CD4-positive, alpha-beta T cell treated with Interleukin-17A for 4 hours (primary cell): ENCODE results near the gene PKD2L2.
"Not testable (repeated sequence)": the region's sequence is repeated elsewhere in the genome, so short reads cannot be mapped to it uniquely, and the experiment has no call there.

Source experiments
- DNase-seq: peaks from one replicate; pipeline ENCODE4 v3.0.0-alpha.2; 2020; ENCODE audit warnings: mixed read lengths

Gene PKD2L2

GRCh38 chr5:137888863-137889759, at the start of gene PKD2L2:
PKD2L2 (plus strand) TSS chr5:137889457; CDS start chr5:137889492, 35 bp downstream.
- DNase-seq = peak; percentile 82

GRCh38 chr5:137842296-137842695, 47.0 kb upstream of the PKD2L2 start:
- no peak for DNase-seq

GRCh38 chr5:137843676-137844299, 45.5 kb upstream of the PKD2L2 start:
- DNase-seq = no peak

- no peak for DNase-seq
Measured at GRCh38 chr5:137845472-137845871, 43.8 kb upstream of the PKD2L2 start.

- DNase-seq = no peak
Measured at GRCh38 chr5:137847687-137848086, 41.6 kb upstream of the PKD2L2 start.

GRCh38 chr5:137853165-137853564, 36.1 kb upstream of the PKD2L2 start:
- not testable (repeated sequence) for DNase-seq

- DNase-seq = no peak
Measured at GRCh38 chr5:137856201-137856600, 33.1 kb upstream of the PKD2L2 start.

GRCh38 chr5:137856916-137857862, 32.1 kb upstream of the PKD2L2 start:
- DNase-seq = no peak

GRCh38 chr5:137858223-137858916, 30.9 kb upstream of the PKD2L2 start:
- no peak for DNase-seq

- no peak for DNase-seq
Measured at GRCh38 chr5:137858954-137859353, 30.3 kb upstream of the PKD2L2 start.

- DNase-seq = no peak
Measured at GRCh38 chr5:137862251-137862650, 27.0 kb upstream of the PKD2L2 start.

- not testable (repeated sequence) for DNase-seq
Measured at GRCh38 chr5:137863653-137864052, 25.6 kb upstream of the PKD2L2 start.

GRCh38 chr5:137866541-137867388, 22.5 kb upstream of the PKD2L2 start:
- no peak for DNase-seq

- DNase-seq = no peak
Measured at GRCh38 chr5:137867664-137868063, 21.6 kb upstream of the PKD2L2 start, which contains the start of gene MYOT. MYOT (plus strand) TSS chr5:137867860; CDS start chr5:137870652, 2,792 bp downstream.

GRCh38 chr5:137870647-137871339, 18.5 kb upstream of the PKD2L2 start:
- DNase-seq = no peak

GRCh38 chr5:137871571-137871970, 17.7 kb upstream of the PKD2L2 start:
- no peak for DNase-seq

- no peak for DNase-seq
Measured at GRCh38 chr5:137872466-137872865, 16.8 kb upstream of the PKD2L2 start.

GRCh38 chr5:137876101-137876500, 13.2 kb upstream of the PKD2L2 start:
- no peak for DNase-seq

- DNase-seq = no peak
Measured at GRCh38 chr5:137880313-137880712, 8.9 kb upstream of the PKD2L2 start.

GRCh38 chr5:137887831-137888230, 1.4 kb upstream of the PKD2L2 start:
- DNase-seq = no peak

- no peak for DNase-seq
Measured at GRCh38 chr5:137888466-137888862, 793 bp upstream of the PKD2L2 start.
